GM18511 (cell line): Measurements from ENCODE around the gene ZEB1.

ENCODE experiments used
- ATAC-seq: cut with Tn5 transposase; IDR thresholded peaks from one replicate; pipeline ENCODE4 v1.9.1; 2021; ENCODE audit warnings: mild to moderate bottlenecking, moderate library complexity; ENCODE audit not compliant: unreplicated experiment

Gene ZEB1

DNA sequence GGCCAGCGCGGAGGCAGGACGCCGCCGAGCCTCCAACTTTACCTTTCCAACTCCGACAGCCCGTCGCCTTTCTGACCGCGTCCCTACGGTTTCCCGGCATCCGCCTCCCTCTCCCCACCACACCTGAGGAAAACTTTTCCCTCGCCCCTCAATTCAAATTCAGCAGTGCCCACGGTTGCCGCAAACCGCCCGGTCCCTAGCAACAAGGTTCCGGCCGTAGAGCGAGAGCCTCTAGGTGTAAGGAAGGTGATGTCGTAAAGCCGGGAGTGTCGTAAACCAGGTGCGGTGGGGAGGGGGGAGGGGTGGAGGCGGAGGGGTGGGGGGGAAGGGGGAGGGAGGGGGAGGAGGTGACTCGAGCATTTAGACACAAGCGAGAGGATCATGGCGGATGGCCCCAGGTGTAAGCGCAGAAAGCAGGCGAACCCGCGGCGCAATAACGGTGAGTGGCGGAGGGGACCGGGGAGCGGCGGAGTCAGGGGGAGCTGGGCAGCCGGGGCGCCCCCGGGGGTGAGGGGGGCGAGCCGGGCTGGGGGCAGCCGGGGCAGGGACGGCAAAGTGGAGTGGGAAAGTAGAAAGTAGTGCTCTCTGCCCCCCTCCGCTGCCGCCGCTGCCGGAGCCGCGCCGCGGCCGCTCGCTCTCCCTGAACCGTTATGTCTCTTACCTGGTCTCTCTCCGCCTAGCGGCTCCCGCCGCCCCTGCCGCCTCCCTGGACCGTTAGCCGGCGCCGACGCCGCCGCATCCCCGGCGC lies at the start of gene ZEB1:
Gene ZEB1 (plus strand): TSS at position 363 of the 748 bp plus-strand sequence. CDS start 19 bp downstream, at position 382.
- ATAC-seq: peak; percentile 42

DNA sequence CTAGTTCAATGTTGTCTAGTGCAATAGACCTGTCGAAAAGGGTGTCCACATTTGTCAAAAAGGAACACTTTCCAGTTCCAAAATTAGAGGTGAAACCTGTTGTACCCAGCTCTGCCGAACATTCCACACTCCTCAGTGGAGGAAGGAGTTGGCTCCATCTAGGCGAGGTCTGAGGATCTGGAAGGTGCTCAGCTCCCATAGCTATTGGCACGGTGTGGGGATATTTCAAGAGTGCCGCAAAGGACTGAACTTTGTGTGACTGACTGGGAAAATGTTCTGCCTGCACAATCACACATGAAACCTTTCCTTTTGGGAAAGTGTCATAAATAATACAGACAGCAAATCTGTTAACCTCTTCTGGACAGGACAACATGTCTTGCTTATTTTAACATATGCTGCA lies 48.1 kb upstream of the ZEB1 start:
- no peak for ATAC-seq

DNA sequence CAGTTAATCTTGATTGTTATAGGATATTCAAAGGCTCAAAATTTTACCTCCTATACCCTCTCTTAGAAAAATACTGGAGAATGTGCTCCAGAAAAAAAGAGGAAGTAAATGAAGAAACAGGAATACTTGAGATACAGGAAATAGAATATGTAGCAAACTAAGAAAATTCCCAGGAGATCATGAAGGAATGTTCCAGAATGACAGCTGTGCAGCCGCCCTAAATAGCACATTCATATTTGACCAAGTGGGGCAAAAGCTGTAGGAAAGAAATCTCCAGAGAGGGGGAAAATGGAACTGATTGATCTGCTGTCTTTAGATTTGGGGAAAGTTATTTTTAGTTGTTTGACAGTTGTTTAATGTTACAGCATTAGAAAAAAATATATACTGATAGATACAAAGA lies 46.2 kb upstream of the ZEB1 start:
- no peak for ATAC-seq

DNA sequence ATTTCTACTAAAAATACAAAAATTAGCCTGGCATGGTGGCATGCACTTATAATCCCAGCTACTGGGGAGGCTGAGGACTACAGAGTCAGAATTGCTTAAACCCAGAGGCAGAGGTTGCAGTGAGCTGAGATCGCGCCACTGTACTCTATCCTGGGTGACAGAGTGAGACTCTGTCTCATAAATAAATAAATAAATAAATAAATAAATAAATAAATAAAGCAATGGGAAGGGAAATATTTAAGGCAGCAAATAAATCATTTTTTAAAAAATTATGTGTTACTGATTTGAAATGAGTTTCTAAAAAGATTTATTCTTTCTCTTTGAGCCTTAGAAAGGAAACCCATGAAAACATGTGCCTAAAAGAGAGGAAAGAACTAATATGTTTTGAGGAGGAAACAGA lies 45.2 kb upstream of the ZEB1 start:
- ATAC-seq: no peak

DNA sequence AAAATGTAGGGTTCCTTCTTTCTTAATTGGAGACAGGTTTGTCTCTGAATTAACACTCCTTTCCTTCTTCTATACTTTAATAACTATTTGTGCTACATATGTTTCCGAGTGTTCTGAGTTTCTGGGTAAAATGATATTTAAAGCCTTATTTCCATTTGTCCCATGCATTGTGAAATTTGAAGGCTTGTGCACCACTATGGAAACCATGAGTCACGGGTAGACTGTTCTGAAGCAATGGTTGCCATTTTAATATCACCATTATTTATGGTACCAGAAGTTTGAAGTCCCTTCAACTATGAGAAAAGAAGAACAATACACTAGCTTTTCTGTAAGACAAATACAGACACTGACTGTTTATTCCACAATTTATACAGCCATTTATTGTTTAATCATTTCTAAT lies 44.7 kb upstream of the ZEB1 start:
- no peak for ATAC-seq

DNA sequence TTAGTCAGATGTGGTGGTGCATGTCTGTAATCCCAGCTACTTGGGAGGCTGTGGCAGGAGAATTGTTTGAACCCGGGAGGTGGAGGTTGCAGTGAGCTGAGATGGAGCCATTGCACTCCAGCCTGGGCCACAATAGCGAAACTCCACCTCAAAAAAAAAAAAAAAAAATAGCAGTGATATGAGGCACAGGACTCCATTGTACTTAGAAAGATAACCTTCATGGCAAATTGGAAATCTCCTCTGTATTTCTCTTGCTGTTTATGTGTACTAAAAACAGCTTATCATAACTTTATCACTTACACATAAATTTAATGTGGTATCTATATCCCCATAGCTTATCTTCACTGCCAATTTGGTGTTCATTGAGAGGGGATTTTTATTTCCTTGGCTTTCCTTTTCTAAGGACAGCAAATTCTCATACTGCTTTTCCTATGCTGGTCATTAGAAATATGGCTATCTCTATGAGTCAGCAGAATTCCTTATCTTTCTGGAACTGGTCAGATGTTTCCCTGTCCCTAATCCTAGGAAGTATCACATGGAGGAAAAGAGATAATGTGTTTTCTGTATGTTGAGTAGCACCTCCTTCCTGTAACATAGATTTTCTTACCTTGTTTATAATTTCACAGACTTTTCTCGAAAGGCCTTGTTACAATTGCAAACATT lies 40.6 kb upstream of the ZEB1 start:
- ATAC-seq: no peak

DNA sequence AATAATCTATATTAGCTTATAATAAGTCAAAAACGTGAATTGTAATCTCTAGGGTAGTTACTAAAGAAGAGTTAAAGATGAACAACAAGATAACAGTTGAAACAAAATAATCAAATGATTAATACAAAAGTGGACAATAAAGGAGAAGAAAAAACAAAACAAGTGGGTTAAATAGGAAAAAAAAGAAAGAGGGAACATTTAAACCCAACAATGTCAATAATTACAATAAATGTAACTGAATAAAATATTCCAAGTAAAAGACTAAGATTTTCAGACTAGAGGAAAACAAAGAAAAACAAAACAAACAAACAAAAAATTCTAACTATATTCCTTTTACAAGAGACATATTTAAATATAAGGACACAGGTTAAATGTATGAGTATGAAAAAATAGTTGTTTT lies 38.0 kb upstream of the ZEB1 start:
- no peak for ATAC-seq

DNA sequence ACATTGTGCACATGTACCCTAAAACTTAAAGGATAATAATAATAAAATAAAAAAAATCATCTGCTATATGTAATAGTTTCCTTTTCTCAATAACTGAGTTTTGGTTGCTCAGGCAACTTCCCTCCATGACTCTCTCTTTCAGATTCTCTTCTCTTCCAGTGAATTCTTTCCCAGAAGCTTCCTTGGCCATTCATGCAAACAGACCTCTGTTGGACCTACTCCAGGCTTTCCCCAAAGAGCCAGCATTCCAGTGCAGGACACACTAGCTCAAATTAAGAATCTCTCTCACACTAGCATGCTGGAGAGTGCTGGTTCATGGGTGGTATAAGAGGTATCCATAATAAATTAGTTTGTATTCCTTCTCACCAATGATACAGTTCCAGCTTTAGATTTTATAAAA lies 31.0 kb upstream of the ZEB1 start:
- ATAC-seq: no peak

DNA sequence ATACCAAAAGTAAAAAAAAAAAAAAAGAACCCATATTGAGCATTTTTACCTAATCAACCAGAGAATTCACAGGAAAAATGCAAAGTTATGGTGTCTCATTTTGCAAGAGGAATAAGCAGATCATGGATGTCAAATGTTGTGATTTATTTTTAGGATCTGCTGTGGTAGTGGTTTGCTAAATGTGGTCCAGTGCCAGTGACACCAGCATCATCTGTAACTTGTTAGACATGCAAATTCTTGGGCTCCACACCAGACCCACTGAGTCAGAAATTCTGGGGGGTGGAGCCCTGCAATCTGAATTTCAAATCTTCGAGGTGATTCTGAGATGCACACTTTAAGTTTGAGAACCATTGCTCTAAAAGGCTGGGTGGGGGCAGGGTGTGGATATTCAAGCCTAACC lies 30.1 kb upstream of the ZEB1 start:
- ATAC-seq: no peak

DNA sequence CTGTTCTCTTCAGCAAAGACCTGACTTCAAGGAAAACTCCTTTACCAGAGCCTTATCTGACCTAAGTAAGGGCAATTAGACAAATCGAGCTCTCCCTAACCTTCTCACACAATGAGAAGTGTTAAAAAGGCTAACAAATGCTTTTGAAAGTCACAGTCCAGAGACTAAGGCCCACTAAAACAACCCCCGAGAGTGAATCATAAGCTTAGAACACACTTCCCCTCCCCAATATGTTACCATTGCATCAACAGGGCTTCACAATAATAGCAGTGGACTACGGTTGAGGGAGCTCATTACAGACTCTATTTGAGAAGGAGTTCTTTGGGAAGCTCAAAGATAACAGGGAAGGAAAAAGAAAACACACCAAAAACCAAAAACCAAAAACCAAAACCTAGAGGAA lies 28.6 kb upstream of the ZEB1 start:
- no peak for ATAC-seq

DNA sequence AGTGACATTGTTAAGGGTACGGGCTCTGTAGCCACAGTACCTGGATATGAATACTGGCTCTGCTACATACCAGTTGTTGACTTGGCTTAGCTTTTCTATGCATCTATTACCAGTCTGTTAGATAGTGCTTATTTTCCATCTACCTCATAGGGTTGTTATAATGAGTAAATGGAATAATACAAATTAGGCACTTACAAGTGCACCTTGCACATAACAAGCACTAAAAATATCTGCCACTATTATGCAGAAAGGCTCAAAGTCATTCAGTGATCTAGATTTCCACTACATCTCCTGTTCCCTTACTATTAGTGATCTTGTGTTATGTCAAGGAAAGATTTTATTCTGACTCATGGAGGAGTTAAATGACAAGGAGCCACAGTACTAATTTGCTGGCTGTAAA lies 27.9 kb upstream of the ZEB1 start:
- no peak for ATAC-seq

DNA sequence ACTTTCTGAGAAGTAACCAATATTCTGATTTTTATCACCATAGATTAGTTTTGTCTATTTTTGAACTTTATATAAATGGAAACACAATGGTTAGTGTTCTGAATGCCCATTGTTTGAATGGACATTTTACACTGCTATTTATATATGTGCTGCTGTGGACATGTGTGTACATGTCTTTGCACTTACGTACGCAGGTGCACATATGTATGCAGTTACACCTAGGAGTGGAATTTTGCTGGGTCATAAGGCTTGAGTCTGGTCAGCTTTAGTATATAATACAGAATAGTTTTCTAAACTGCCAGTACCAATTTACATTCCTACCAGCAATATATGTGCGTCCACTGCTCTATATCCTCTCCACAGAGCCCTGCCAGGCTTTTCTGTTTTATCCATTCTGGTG lies 24.5 kb upstream of the ZEB1 start:
- no peak for ATAC-seq

DNA sequence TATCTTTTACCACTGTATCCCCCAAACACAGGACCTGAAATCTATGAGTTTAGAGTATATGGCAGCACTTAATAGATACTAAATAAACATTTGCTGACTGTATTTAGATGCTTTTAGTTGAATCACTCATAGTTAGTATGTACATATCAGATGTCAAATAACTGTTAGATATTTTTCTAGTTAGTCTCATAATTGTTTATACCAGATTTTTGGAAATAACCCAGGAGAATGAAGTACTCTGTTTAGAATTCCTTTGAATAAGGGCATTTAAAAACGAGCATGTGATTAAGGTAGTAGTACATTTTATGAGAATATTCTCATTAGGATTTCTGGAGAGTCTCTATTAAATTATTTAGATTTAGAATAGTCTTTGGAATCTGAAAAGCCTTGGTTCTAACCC lies 22.3 kb upstream of the ZEB1 start:
- no peak for ATAC-seq

DNA sequence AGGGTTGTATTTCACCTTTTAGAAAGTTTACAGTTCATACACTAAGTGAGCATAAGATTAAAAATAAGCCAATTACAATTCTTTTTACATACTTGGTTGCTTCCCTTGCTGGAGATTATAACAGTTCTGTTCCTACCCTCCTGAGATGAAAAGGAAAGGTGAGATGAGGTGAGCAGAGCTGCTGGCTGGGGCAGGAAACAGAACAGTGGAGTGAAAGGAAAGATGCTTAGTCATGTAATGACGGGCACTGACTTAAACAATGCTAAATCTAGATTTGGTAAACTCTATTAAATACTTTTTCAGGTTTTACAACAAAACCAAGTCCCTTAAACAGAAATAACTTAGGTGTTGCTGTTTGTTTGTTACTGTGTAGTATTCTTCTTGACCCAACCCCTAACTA lies 19.9 kb upstream of the ZEB1 start:
- no peak for ATAC-seq

DNA sequence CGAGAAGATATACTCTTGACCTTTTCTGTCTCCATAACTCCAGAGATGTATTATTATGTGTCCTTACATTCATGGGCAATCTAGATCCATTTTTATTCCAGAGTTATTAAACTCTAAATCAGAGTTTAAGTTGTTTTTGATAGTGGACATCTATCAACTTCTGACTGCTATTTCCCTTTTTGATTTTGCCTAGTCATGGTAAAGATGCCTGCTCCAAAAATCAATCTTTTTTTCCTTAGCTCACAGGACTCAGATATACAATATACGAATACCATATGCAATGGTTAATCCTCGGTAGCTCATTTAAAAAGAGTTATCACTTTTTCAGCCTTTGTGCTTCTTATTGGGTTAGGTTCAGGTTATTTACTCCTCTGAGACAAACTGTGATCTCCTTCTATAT lies 15.8 kb upstream of the ZEB1 start:
- ATAC-seq: no peak

DNA sequence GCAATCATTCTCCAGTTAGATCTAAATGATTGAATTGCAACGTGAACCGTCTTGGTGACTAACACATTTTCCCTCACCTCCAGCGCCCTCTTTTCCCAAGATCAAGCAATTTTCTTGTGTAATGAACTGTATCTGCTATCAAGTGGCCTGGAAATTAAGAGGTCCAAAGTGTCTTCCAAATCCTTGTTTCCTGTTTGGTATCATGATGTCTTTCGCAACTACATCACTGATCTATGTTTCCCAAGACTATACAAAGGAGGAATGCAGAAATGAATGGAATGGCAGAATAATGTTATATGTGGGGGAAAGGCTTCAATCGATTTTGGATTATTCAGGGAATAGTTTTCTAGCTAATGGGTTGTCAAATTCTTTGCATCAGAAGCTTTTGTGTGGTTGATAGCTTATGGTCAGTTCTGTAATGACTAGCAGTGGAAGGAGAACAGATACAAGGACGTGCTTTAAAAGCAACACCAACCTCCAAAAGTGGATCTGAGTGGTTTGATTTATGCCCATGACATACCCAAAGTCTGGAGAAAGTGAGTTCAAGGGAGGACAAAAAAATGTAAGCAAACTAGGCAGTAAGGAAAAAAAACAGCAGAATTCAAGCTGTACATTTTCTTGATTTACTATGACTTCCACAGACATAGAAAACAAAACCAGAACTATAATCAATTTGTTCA lies 14.6 kb upstream of the ZEB1 start:
- no peak for ATAC-seq

DNA sequence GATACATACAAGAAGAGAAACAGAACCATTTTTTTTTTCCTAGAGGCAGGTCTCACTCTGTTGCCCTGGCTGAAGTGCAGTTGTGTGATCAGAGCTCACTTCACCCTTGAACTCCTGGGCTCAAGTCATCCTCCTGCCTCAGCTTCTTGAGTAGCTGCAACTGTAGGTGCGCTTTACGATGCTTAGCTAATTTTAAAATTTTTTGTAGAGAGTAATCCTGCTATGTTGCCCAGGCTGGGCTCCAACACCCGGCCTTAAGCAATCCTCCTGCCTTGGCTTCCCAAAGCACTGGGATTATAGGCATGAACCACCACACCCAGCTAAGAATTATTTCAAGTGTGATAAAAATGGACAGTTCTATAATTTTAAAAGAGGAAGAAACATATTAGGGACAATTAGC lies 5.6 kb upstream of the ZEB1 start:
- ATAC-seq: no peak

DNA sequence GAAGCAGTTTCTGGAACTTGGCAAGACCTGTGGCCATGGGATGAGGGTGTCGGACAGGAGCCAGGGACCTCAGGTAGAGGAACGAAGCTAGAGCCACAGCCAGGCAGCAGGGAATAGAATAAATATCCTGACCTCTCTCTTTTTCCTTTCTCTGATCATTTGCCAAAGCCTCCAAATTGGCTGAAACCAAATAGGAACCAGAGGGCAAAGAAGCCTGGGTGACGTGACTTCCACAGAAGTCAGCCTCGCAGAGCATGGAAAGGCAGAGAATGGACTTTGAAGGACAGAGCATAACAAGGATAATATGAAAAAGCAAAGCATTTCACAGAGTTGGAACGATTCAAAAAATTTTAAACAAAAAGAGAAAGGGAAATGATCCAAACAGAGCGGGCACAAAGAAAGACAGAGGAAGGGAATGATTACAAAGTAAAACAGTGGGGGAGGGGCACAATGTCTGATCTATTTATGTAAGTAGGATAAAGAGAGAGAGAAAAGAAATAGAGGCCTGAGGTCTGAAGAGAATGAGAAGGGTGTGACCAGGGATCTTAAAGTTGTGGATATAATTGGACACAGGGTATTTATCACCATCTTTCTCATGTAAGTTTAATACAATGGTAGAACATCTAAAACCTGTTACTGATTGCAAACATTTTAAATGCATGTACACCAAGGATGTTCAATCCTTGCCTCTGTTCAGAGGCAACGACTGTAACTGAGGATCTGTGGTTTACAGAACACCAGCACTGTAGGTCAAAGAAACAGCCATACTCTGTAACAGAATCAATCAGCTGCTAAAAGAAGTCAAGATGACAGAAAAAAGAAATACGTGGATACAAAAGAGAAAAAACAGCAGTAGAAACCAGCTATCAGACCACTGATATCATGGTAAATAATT lies 4.5 kb upstream of the ZEB1 start:
- no peak for ATAC-seq

DNA sequence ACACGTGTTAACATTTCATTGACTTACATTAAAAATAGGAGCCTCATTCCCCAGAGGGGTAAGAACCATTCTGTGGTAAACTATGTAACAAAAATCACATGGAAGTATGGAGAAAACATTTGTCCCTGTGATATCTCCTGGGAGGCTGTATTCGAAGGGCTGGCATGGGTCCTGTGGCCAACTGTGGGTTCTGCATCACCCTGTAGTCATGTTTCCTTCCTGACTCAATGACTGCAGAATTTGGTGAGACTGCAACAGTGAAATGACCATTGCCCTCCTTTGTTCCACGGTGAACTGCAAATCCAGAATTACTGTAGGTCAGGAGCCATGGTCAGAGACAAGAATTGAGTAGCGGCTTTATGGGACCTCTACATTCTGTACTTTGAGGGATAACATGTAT lies 3.6 kb upstream of the ZEB1 start:
- ATAC-seq: no peak

DNA sequence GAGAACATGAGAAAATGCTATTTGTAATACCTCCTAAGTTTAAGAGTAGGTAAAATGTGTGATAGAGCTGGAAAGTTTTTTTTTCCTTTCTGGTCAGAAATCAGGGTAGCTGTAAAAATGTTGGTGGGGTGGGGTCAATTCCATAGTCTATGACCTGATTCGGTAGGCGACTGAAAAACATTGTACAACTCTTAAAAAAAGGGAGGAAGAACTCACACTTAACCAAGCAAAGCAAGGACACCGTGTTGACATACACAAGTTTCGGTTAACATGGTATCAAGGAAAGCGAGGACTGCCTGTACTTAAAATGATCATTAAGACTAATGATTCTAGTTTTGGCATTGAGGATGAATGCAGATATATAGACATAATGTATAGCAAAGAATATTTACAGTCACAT lies 1.8 kb upstream of the ZEB1 start:
- ATAC-seq: no peak

DNA sequence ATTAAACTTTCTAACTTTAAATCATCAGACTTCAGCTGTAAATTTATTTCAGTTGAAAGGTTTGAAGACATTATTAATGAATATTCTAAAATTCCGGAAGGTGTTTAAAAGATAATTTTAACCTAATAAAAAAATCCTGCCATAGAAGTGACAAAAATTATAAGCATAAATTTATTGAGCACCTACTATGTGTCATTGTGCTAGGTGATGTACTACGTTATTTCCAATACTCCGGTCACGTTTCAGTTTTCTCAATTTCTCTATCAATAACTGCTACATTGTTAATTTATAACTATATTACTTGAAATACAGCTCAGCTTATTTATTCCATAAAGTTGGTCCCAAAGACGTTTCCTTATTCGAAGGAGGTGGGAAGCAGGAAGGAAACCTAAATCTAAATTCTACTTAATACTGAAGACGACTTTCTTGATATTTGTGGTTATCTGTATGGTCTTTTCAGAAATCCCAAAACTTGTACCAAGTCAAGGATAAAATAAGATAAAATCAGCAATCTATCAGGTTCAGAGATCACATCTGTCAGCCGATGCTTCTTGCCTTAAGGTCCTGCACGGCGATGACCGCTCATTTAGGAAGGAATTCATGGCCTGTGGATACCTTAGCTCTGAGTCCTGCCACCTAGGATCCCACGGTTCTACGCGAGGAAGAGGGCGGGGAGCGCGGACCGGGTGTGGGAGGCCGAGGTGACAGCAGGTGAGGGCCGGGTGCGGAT lies 1.2 kb upstream of the ZEB1 start:
- no peak for ATAC-seq
